ENCODE data around the gene HOXD4. TPM values are rescaled to one million over a fixed set of nuclear protein-coding genes. Genes with fewer than 3 reads are reported as not detected.

Gene HOXD4
- total and polyA plus RNA-seq, 2 of the 4 experiments (the other 2 are of a cell fraction), result not detected

DNA sequence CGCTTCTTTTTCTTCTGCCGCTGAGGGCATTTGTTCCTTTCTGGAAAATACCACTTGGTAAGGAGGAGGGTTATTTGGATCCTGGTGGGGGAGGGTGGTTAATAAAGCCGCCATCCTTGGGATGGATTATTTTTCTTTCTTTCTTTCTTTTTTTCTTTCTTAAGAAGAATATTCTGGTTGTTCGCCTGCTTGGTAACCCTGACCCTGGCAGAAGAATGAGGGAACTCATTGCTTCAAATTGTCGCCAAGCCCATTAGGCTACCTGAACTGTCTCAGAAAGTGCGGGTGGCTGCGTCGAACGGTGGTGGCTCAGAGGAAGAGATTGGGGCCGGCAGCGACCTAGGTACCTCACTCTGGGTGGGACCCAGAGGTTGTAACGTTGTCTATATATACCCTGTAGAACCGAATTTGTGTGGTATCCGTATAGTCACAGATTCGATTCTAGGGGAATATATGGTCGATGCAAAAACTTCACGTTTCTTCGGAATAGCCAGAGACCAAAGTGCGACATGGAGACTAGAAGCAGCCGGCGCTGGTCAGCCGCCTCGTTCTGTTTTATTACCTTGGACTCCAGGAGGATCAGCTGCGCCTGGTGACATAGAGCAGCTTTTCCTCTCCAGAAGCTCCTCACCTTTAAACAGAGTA, 1.3 kb upstream of the HOXD4 start:
- no peaks in the 10 kb centered on the region for H3K79me1 ChIP-seq (ENCODE audit: low read depth in 1 of 2, low read length in 2 of 2)
- no peak overlapping the region for H3K4ac ChIP-seq (ENCODE audit: low read depth, low read length)
- peaks cover 8% of the 10 kb centered on the region for H3K9me3 ChIP-seq (ENCODE audit: control insufficient read depth, insufficient read depth, low read length)
- no peak overlapping the region for H2AK9ac ChIP-seq (replicated peaks; ENCODE audit: low read depth, low read length, poor library complexity)
- in situ Hi-C loops (cut with MboI; ENCODE audit: low sequenced_read_pairs), result no loop called here
- no peak overlapping the region for H2BK20ac ChIP-seq (ENCODE audit: low read depth, low read length)
- no peak overlapping the region for H2AK5ac ChIP-seq (ENCODE audit: low read depth, low read length)
- no peak for ATAC-seq (ENCODE audit: low read depth)
- no peaks in the 10 kb centered on the region for H4K20me1 ChIP-seq (ENCODE audit: insufficient read depth, low read length)
- DNase-seq, result no peak
- ChIA-PET CTCF (interaction anchor here (0.5 kb wide), 1 partner anchor 488 kb away, joined by 5 read pairs; no protein-coding TSS in a partner anchor), POLR2A (ENCODE audit: unreplicated experiment) (no interaction called here)
- H2BK5ac ChIP-seq (ENCODE audit: low read depth, low read length, poor library complexity, severe bottlenecking), result no peak overlapping the region
- dilution Hi-C loops (cut with HindIII; ENCODE audit: low sequenced_read_pairs, unreplicated experiment), result no loop called here
- H4K8ac ChIP-seq (ENCODE audit: low read depth in 2 of 2, low read length in 2 of 2), result no peak overlapping the region
- no peak overlapping the region for H2BK120ac ChIP-seq (ENCODE audit: low read depth, low read length)
- no TSS peak for BruUV-seq (replicated peaks)
- no peak overlapping the region for H2BK15ac ChIP-seq (ENCODE audit: low read depth, low read length)
- WGBS, 2 experiments (ENCODE audit: extremely low coverage in 2 of 2, insufficient read length in 1 of 2), result 13% methylated on average over 6 of the region's 24 CpGs; no CpG with 5 or more reads in 1 of the 2 experiments
- no peak overlapping the region for H3K9ac ChIP-seq (ENCODE audit: low read depth, low read length)
- H3K4me2 ChIP-seq (ENCODE audit: low read depth, low read length), result no peak overlapping the region
- no peak overlapping the region for H3K27ac ChIP-seq (ENCODE audit: insufficient read depth, low read length)
- TF ChIP-seq BHLHE40 (IDR thresholded peaks at IDR 0.05; ENCODE audit: low read depth, low read length), result no peak
- TF ChIP-seq, protein P1, sequence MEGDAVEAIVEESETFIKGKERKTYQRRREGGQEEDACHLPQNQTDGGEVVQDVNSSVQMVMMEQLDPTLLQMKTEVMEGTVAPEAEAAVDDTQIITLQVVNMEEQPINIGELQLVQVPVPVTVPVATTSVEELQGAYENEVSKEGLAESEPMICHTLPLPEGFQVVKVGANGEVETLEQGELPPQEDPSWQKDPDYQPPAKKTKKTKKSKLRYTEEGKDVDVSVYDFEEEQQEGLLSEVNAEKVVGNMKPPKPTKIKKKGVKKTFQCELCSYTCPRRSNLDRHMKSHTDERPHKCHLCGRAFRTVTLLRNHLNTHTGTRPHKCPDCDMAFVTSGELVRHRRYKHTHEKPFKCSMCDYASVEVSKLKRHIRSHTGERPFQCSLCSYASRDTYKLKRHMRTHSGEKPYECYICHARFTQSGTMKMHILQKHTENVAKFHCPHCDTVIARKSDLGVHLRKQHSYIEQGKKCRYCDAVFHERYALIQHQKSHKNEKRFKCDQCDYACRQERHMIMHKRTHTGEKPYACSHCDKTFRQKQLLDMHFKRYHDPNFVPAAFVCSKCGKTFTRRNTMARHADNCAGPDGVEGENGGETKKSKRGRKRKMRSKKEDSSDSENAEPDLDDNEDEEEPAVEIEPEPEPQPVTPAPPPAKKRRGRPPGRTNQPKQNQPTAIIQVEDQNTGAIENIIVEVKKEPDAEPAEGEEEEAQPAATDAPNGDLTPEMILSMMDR (conservative IDR thresholded peaks at IDR 0.05; ENCODE audit: low read depth, low read length), result no peak
- TF ChIP-seq MAZ (IDR thresholded peaks at IDR 0.05; ENCODE audit: borderline replicate concordance, low read depth, low read length), result no peak
- TF ChIP-seq NFE2L2 (IDR thresholded peaks at IDR 0.05; ENCODE audit: low read depth, low read length), result no peak
- no peak for TF ChIP-seq CHD1 (IDR thresholded peaks at IDR 0.05; ENCODE audit: low read depth, low read length)
- no peak for TF ChIP-seq USF2 (IDR thresholded peaks at IDR 0.05; ENCODE audit: low read depth, low read length)
- TF ChIP-seq SMC3 (IDR thresholded peaks at IDR 0.05; ENCODE audit: low read depth, low read length), result no peak
- TF ChIP-seq RCOR1 (IDR thresholded peaks at IDR 0.05; ENCODE audit: insufficient replicate concordance, low read length), result no peak
- no peak for TF ChIP-seq RAD21 (IDR thresholded peaks at IDR 0.05; ENCODE audit: low read length)
- TF ChIP-seq POLR2A (IDR thresholded peaks at IDR 0.05; ENCODE audit: low read depth, low read length), result no peak
- no peak for TF ChIP-seq RFX5 (IDR thresholded peaks at IDR 0.05; ENCODE audit: low read depth, low read length)
- no peak for TF ChIP-seq CEBPB (IDR thresholded peaks at IDR 0.05; ENCODE audit: low read depth, low read length)
- TF ChIP-seq, protein P2, sequence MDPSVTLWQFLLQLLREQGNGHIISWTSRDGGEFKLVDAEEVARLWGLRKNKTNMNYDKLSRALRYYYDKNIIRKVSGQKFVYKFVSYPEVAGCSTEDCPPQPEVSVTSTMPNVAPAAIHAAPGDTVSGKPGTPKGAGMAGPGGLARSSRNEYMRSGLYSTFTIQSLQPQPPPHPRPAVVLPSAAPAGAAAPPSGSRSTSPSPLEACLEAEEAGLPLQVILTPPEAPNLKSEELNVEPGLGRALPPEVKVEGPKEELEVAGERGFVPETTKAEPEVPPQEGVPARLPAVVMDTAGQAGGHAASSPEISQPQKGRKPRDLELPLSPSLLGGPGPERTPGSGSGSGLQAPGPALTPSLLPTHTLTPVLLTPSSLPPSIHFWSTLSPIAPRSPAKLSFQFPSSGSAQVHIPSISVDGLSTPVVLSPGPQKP (IDR thresholded peaks at IDR 0.05; ENCODE audit: borderline replicate concordance, low read depth, low read length), result no peak
- TF ChIP-seq MXI1 (IDR thresholded peaks at IDR 0.05; ENCODE audit: borderline replicate concordance, low read depth, low read length), result no peak
- intact Hi-C loops (cut with micrococcal nuclease), result no loop called here
- no peaks in the 10 kb centered on the region for H3K36me3 ChIP-seq (ENCODE audit: control insufficient read depth, insufficient read depth, low read length)
- no peak overlapping the region for H4K91ac ChIP-seq (ENCODE audit: insufficient read depth, low read depth, low read length)
- H3K27me3 ChIP-seq (ENCODE audit: control insufficient read depth, insufficient read depth, low read length), result peaks cover 87% of the 10 kb centered on the region
- no peak overlapping the region for H3K14ac ChIP-seq (replicated peaks; ENCODE audit: low read depth, low read length)
- no peak overlapping the region for H3K18ac ChIP-seq (ENCODE audit: low read depth, low read length)
- no peak overlapping the region for H2AFZ ChIP-seq (replicated peaks; ENCODE audit: low read length, poor library complexity)
- H3K4me1 ChIP-seq (ENCODE audit: control insufficient read depth, insufficient read depth, low read length), result no peaks in the 10 kb centered on the region
- no peak overlapping the region for H3K23ac ChIP-seq (ENCODE audit: low read depth, low read length)
- H3K4me3 ChIP-seq (ENCODE audit: insufficient read depth, low read depth, low read length), result no peak overlapping the region
- H4K5ac ChIP-seq (ENCODE audit: low read depth, low read length), result no peak overlapping the region
- H3K56ac ChIP-seq (ENCODE audit: extremely low read depth, insufficient read depth, low read length), result no peak overlapping the region
- H3K9me1 ChIP-seq (ENCODE audit: insufficient read depth, low read length), result no peaks in the 10 kb centered on the region
